ENCODE data around the gene C9orf40. TPM values are rescaled to one million over a fixed set of nuclear protein-coding genes. Genes with fewer than 3 reads are reported as not detected.
A peak's percentile ranks its signal among the peaks of the same experiment; 100 is the strongest.

The C9orf40 gene
- total RNA-seq, 1 donor from 2014 or later, result 19.3 TPM

GRCh38 chr9:74973714-74974113 is 21.0 kb upstream of the C9orf40 start:
- no peak overlapping the region for H3K4me3 ChIP-seq
- Mint-ChIP-seq H3K4me3 (no peak overlapping the region), H3K9me3 (peaks cover 25% of the 10 kb centered on the region), H3K27me3 (ENCODE audit: insufficient read depth, low read depth) (peaks cover 8% of the 10 kb centered on the region), H3K27ac (peak overlapping the region; percentile 48), H3K4me1 (peaks cover 8% of the 10 kb centered on the region), H3K36me3 (peaks cover 5% of the 10 kb centered on the region)
- H2AFZ ChIP-seq (replicated peaks), result no peak overlapping the region
- peak; percentile 17 for DNase-seq (ENCODE audit: low spot score)
- no peak overlapping the region for H3K9ac ChIP-seq
- H4K20me1 ChIP-seq (ENCODE audit: low read depth), result no peaks in the 10 kb centered on the region
- H3K4me1 ChIP-seq, result peaks cover 6% of the 10 kb centered on the region
- no peaks in the 10 kb centered on the region for H3F3A ChIP-seq (ENCODE audit: low read depth)
- H3K79me2 ChIP-seq (ENCODE audit: low read depth), result no peaks in the 10 kb centered on the region
- no peak overlapping the region for H3K27ac ChIP-seq
- no peaks in the 10 kb centered on the region for H3K27me3 ChIP-seq
- no peaks in the 10 kb centered on the region for H3K9me3 ChIP-seq (ENCODE audit: low read depth)
- no peaks in the 10 kb centered on the region for H3K36me3 ChIP-seq
- TF ChIP-seq, protein P1, sequence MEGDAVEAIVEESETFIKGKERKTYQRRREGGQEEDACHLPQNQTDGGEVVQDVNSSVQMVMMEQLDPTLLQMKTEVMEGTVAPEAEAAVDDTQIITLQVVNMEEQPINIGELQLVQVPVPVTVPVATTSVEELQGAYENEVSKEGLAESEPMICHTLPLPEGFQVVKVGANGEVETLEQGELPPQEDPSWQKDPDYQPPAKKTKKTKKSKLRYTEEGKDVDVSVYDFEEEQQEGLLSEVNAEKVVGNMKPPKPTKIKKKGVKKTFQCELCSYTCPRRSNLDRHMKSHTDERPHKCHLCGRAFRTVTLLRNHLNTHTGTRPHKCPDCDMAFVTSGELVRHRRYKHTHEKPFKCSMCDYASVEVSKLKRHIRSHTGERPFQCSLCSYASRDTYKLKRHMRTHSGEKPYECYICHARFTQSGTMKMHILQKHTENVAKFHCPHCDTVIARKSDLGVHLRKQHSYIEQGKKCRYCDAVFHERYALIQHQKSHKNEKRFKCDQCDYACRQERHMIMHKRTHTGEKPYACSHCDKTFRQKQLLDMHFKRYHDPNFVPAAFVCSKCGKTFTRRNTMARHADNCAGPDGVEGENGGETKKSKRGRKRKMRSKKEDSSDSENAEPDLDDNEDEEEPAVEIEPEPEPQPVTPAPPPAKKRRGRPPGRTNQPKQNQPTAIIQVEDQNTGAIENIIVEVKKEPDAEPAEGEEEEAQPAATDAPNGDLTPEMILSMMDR (IDR thresholded peaks at IDR 0.05), result no peak
- TF ChIP-seq EZH2phosphoT487 (IDR thresholded peaks at IDR 0.05) (no peak), EZH2 (IDR thresholded peaks at IDR 0.05) (no peak)
- H3K4me2 ChIP-seq, result no peak overlapping the region

- peaks cover 3% of the 10 kb centered on the region for H3K36me3 ChIP-seq
- H3K36me3 Mint-ChIP-seq, result peaks cover 19% of the 10 kb centered on the region
- H3K27me3 ChIP-seq, result no peaks in the 10 kb centered on the region
Measured at GRCh38 chr9:74963056-74963455, 10.3 kb upstream of the C9orf40 start.

GRCh38 chr9:74961496-74961895 is 8.8 kb upstream of the C9orf40 start:
- DNase-seq (ENCODE audit: low spot score), result no peak
- Histone ChIP-seq H3K4me2 (no peak overlapping the region), H3K79me2 (ENCODE audit: low read depth) (no peaks in the 10 kb centered on the region), H3F3A (ENCODE audit: low read depth) (no peaks in the 10 kb centered on the region), H3K27ac (no peak overlapping the region), H3K9me3 (ENCODE audit: low read depth) (no peaks in the 10 kb centered on the region), H3K27me3 (no peaks in the 10 kb centered on the region), H3K4me3 (no peak overlapping the region), H3K36me3 (peaks cover 3% of the 10 kb centered on the region), H4K20me1 (ENCODE audit: low read depth) (no peaks in the 10 kb centered on the region), H2AFZ (replicated peaks) (no peak overlapping the region), H3K9ac (no peak overlapping the region), H3K4me1 (no peaks in the 10 kb centered on the region)
- no peak for TF ChIP-seq EZH2 (IDR thresholded peaks at IDR 0.05)
- Mint-ChIP-seq H3K36me3 (peaks cover 19% of the 10 kb centered on the region), H3K4me1 (no peaks in the 10 kb centered on the region), H3K9me3 (peaks cover 35% of the 10 kb centered on the region), H3K4me3 (no peak overlapping the region), H3K27ac (no peak overlapping the region), H3K27me3 (ENCODE audit: insufficient read depth, low read depth) (peaks cover 3% of the 10 kb centered on the region)

More at GRCh38 chr9:74963056-74963455, 10.3 kb upstream of the C9orf40 start:
- Histone ChIP-seq H3K4me1 (no peaks in the 10 kb centered on the region), H3K9ac (no peak overlapping the region), H3K79me2 (ENCODE audit: low read depth) (no peaks in the 10 kb centered on the region), H3K4me3 (no peak overlapping the region), H3K4me2 (no peak overlapping the region), H2AFZ (replicated peaks) (no peak overlapping the region), H3F3A (ENCODE audit: low read depth) (no peaks in the 10 kb centered on the region), H4K20me1 (ENCODE audit: low read depth) (no peaks in the 10 kb centered on the region), H3K27ac (no peak overlapping the region), H3K9me3 (ENCODE audit: low read depth) (no peaks in the 10 kb centered on the region)
- H3K4me3 Mint-ChIP-seq, result no peak overlapping the region
- peaks cover 35% of the 10 kb centered on the region for H3K9me3 Mint-ChIP-seq
- H3K4me1 Mint-ChIP-seq, result no peaks in the 10 kb centered on the region
- TF ChIP-seq, protein P1 (IDR thresholded peaks at IDR 0.05), result no peak
- TF ChIP-seq EZH2 (IDR thresholded peaks at IDR 0.05) (no peak), EZH2phosphoT487 (IDR thresholded peaks at IDR 0.05) (no peak)
- no peak for DNase-seq (ENCODE audit: low spot score)
- peaks cover 3% of the 10 kb centered on the region for H3K27me3 Mint-ChIP-seq (ENCODE audit: insufficient read depth, low read depth)
- H3K27ac Mint-ChIP-seq, result no peak overlapping the region

DNA sequence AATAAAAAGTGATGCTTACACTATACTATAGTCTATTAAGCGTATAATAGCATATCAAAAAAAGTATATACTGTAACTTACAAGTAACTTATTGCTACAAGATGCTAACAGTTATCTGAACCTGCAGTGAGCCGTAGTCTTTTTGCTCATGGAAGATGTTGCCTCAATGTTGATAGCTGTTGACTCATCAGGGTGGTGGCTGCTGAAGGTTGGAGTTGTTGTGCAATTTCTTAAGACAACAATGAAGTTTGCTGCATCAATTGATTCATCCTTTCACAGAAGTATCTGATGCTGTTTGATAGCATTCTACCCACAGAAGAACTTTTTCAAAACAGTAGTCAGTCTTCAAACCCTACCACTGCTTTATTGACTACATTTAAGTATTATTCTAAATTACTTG is 7.8 kb upstream of the C9orf40 start:
- Mint-ChIP-seq H3K27ac (no peak overlapping the region), H3K4me3 (no peak overlapping the region), H3K9me3 (peaks cover 35% of the 10 kb centered on the region), H3K4me1 (no peaks in the 10 kb centered on the region), H3K27me3 (ENCODE audit: insufficient read depth, low read depth) (peaks cover 3% of the 10 kb centered on the region), H3K36me3 (peaks cover 19% of the 10 kb centered on the region)
- H3K27me3 ChIP-seq, result no peaks in the 10 kb centered on the region
- no peaks in the 10 kb centered on the region for H3K9me3 ChIP-seq (ENCODE audit: low read depth)
- TF ChIP-seq EZH2phosphoT487 (IDR thresholded peaks at IDR 0.05) (no peak), EZH2 (IDR thresholded peaks at IDR 0.05) (no peak)
- TF ChIP-seq, protein P1 (IDR thresholded peaks at IDR 0.05), result no peak
- H2AFZ ChIP-seq (replicated peaks), result no peak overlapping the region
- H3K4me3 ChIP-seq, result no peak overlapping the region
- no peak for DNase-seq (ENCODE audit: low spot score)
- no peaks in the 10 kb centered on the region for H4K20me1 ChIP-seq (ENCODE audit: low read depth)
- H3K79me2 ChIP-seq (ENCODE audit: low read depth), result no peaks in the 10 kb centered on the region
- H3K27ac ChIP-seq, result no peak overlapping the region
- no peaks in the 10 kb centered on the region for H3F3A ChIP-seq (ENCODE audit: low read depth)
- no peak overlapping the region for H3K4me2 ChIP-seq
- H3K9ac ChIP-seq, result no peak overlapping the region
- H3K4me1 ChIP-seq, result no peaks in the 10 kb centered on the region
- H3K36me3 ChIP-seq, result peaks cover 3% of the 10 kb centered on the region

Data from neural progenitor cell (in vitro differentiated cells).